SKM-1 treated with dmso at 0.1 percent for 144 hours (cell line): ENCODE measurements around the gene NUBPL.

Experiments
- DNase-seq: peaks from one replicate; lab custom pipeline; 2025; ENCODE audit not compliant: unreplicated experiment; lab: John Stamatoyannopoulos, UW

The NUBPL gene, protein sequence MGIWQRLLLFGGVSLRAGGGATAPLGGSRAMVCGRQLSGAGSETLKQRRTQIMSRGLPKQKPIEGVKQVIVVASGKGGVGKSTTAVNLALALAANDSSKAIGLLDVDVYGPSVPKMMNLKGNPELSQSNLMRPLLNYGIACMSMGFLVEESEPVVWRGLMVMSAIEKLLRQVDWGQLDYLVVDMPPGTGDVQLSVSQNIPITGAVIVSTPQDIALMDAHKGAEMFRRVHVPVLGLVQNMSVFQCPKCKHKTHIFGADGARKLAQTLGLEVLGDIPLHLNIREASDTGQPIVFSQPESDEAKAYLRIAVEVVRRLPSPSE

DNA sequence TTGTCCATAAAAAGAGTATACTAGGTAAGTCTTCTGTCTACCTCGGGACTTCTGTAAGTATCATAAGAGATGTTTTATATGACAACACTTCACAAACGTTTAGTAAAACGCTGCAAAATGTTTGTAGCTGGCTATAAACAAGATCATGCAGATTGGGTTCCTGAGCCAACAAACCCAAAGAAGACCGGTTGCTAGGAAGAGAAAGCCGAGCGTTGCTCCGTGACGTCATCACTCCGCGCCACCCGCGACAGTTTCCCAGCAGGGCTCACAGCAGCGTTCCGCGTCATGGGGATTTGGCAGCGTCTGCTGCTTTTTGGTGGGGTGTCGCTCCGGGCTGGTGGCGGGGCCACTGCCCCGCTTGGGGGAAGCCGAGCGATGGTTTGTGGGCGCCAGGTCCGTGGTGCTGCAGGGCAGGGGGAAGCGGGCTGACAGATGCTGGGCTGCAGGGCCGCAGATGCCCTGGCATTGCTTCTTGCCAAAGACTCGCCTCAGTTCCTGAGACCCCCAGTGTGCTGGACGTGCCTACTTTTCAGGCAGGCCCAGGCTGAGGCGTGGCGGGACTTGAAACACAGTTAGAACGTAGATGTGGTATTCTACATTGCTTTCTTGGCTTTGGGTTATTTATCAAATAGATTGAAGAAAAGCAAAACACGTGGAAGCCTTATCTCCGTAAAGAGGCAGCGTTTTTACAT lies at the start of gene NUBPL:
TSS of gene NUBPL (plus strand) at position 250 of the 692 bp plus-strand sequence. CDS start at position 286, 36 bp downstream.
- DNase-seq, result peak; percentile 66

DNA sequence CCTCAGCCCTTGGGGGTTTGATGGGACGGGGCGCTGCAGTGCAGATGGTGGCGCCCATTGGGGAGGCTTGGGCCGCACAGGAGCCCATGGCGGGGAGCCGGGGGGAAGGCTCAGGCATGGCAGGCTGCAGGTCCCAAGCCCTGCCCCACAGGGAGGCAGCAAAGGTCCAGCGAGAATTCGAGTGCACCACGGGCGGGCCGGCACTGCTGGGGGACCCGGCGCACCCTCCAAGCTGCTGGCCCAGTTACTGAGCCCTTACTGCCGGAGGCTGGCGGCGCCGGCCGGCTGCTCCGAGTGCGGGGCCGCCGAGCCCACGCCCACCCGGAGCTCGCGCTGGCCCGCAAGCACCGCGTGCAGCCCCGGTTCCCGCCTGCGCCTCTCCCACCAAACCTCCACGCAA lies 34.1 kb upstream of the NUBPL start:
- DNase-seq, result no peak

DNA sequence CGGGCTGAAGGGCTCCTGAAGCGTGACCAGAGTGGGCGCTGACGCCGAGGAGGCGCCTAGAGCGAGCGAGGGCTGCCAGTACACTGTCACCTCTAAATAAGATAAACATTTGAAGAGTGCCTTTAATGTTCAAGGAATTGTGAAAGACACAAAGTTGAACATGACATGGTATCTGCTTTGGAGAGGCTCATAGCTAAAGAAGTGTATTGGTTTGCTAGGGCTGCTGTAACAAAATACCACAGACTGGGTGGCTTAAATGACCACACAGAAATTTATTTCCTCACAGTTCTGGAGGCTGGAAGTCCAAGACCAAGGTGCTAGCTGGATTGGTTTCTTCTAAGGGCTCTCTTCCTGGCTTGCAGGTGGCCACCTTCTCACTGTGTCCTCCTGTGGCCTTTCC lies 33.7 kb upstream of the NUBPL start:
- DNase-seq, result no peak

DNA sequence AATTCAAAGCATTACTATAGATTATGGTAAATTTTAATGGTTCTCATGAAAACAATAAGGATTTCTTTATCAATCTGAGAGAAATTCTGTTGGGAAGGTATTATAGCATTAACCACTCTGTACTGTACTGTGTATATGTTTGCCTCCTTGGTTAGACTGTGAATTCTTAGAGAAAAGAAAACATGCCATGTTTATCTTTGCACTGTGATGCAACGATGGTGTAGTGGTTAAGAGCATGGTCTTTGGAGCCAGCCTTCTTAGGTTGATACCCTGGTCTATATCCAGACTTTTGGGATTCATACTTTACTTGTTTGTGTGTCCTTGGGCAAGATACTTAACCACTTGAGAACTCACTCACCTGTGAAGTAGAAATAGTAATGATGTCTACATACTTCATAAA lies 32.2 kb upstream of the NUBPL start:
- no peak for DNase-seq

DNA sequence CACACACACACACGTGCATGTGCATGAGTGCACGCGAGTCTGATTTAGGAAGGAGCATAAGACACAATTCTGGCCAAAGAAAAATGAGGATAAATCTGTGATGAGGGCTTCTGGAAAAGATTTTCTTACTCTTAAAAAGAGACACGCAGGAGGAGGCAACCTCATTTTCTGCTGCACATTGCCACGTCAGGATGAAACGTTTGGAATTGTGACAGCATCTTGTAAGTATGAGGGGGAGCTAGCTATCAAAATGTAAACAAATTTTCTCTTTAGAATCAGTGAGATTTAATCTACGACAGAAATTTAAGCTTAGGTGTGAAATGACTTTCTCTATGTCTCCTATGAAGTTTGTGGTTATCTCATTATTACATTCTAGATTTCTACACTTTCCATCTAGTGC lies 31.1 kb upstream of the NUBPL start:
- no peak for DNase-seq

DNA sequence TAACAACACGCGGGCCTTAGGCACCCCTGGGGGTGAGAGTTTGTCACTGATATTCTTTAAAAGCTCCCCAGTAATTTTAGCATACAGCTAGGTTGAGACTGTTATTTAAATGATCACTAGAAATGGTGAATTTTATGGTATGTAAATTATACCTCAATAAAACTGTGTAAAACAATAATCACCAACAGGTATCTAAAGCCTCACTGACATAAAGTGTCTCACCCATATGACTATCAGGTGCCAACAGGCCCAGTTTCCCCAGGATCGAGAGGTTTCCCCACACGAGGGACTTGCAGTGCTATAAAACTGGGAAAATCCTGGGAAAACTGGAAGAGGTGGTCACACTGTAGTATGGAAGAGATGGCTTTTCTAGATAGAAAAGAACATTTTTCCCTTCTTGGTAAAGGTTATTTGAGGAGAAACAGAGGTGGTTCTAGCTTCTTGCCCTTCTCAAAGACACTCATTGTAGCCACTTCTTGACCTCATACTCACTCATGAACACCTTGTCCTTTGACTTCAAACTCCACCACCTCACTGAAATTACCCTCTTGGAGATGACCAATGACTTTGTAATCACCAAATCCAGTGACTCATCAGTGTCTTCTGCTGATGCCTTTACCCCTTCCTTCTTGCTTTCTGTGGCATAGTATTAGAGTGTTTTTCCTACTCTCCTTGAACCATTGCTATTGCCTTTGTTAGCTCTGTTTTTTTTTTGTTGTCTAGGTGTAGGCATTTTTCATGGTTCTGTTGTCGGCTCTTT lies 24.8 kb upstream of the NUBPL start:
- DNase-seq, result no peak

DNA sequence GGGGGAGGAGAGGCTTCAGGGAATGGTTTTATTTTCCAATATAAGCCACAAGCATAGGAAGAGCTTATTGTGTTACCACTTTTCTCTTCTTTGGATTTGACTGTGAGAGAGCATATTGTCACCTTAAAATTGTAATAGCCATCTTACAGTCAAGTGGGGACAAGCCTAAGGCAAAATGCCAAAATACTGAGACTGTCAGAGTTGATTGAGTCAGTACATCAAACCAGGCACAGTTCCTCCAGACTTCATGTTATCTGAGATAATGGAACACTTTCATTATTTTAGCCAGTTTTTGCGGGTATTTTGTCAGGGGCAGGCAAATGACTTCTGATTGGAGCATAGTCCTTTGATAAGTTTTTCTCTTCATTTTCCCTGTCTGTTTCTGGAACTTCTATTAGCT lies 19.5 kb upstream of the NUBPL start:
- no peak for DNase-seq

DNA sequence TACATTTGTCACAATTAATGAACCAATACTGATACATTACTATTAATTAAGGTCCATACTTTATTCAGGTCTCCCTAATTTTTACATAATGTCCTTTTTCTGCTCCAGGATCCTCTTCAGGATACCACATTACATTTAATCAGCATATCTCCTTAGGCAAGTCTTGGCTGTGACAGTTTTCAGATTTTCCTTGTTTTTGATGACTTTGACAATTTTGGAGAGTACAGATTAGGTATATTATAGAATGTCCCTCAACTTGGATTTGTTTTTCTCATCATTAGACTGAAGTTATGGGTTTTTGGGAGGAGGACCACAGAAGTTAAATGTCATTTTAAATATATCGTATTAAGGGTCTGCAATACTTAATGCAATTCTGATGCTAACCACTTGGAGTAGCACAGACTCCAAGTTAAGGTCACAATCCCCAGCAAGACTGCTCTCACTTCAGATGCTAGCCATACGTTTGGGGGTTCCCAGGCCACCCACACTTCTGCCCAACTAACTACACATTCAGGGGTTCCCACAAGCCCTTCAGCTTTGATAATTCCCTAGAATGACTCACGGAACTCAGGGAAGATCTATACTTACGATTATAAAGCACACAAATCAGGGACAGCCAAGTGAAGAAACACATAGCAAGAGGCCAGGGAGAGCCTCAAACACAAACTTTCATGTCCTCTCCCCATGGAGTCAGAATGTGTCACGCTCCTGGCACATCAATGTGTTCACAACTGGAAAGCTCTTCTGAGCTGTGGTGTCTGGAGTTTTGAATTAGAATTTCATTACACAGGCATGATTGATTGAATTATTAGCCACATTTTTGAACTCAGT lies 17.0 kb upstream of the NUBPL start:
- DNase-seq, result no peak

DNA sequence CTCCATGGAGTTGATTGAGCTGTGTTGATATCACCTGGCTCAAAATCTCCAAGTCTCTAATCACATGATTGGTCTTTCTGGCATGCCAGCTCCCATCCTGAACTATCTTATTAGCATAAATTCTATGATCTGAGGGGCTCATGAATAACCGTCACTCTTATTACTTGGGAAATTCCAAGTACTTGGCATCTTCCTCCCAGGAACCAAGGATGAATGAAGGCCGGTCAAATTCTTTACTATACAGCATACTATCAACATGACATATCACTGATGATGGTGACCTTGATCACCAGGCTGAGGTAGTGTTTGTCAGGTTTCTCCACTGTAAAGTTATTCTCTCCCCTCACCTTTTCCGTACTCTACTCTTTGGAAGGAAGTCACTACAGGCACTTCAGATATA lies 16.4 kb upstream of the NUBPL start:
- no peak for DNase-seq

DNA sequence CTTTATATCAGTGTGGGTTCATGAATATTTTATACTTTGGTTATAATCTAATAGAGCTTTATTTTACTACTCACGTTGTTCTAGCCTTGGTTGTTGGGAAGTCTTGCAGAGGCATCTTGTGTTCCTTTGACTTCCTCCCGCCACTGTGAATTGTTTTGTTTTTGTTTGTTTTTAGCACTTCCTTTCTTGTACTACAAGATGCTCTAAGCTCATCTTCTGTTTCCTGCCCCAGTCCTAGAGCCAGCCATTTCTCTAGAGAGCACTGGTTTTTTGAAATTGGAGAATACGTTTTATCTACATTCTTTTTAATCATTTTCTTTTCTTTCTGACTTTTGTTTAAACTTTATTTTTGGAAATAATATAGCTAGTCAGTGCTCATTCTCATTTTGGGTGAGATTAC lies 15.9 kb upstream of the NUBPL start:
- DNase-seq, result no peak

DNA sequence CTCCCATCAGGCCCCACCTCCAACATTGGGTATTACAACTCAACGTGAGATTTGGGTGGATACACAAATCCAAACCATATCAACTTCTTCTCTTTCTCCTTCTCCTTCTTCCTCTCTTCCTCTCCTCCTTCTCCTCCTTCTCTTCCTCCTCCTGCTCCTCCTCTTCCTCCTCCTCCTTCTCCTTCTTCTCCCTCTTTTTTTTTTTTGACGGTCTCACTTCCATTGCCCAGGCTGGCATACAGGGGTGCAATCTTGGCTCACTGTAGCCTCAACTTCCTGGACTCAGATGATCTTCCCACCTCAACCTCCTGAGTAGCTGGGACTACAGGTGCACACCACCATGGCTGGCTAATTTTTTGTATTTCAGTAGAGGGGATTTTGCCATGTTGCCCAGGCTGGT lies 11.4 kb upstream of the NUBPL start:
- no peak for DNase-seq

DNA sequence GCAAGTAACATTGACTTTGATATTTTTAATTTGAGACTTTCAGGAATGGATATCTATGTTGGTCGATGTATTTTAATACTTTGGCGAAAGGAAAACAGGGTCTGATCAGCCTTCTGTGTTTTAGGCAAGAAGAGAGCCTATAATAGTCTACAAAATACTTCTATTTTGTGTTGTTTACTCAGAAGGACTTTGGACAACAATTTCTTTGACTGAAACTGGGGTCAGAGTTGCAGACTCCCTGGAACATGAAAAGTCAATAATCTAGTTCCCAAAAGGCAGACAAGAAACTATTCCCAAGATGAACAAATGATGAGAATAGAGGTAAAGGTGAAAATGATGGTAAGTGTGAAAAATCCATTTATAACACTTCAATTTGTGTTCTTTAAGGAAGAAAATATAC lies 10.6 kb upstream of the NUBPL start:
- no peak for DNase-seq

DNA sequence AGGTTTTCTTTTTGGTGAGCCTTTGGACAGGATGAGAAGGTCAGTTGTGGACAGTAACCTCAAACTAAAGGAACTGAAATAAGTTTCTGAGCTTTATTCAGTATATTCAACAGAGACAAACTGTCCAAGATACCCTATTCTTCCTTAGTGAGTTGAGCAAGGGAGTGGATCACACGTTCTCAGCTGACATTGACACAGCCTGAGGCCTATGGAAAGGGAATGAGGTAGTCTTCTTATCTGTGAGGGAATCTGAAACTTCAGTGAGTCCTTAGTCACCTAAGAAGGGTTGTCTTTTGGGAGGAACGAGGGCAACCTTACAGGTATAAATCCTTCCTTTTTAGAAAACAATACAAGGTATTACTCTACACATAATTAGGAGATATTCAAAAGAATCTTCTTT lies 5.0 kb upstream of the NUBPL start:
- no peak for DNase-seq

DNA sequence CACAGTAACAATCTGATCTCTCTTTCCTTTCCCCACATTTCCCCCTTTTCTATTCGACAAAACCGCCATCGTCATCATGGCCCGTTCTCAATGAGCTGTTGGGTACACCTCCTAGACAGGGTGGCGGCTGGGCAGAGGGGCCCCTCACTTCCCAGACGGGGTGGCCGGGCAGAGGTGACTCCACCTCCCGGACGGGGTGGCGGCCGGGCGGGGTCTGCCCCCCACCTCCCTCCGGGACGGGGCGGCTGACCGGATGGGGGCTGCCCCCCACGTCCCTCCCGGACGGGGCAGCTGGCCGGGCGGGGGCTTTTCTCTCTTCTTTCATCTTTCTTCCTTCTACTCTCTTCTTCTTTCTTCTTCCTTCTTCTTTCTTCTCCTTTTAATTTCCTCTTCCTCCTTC lies 1.3 kb upstream of the NUBPL start:
- no peak for DNase-seq

DNA sequence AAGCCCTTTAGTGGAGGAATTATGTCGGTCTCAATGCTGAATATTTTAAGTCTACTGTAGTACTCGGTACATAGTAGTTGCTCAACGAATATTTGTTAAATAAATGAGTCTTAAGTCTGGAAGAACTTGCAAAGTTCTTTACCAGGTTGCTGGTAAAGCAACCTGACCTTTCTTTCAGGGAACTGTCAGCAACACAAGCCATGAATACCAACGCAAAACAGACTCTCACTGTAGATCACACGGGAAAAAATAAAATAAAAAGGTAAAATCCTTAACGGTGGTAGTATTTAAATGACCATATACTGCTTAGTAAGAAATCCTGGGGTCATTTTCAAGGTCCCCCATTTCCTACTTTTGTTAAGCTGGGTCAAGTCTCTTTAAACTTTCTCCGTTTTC lies 447 bp upstream of the NUBPL start:
- DNase-seq, result no peak

DNA sequence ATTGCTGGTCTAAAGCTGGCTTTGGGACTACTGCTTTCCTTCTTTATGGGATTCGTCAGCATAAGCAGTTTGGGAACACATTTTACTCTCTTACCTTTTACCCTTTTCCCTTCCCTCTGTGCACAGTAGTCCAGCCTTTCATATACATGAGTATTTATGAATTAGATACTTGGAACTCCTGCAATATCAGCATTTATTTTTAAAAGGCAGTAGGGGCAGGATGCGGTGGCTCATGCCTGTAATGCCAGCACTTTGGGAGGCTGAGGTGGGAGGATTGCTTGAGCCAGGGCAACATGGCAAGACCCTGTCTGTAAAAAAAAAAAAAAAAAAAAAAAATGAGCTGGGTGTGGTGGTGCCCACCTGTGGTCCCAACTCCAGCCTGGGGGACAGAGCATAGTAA lies 3.0 kb downstream of the NUBPL start:
- DNase-seq, result no peak

DNA sequence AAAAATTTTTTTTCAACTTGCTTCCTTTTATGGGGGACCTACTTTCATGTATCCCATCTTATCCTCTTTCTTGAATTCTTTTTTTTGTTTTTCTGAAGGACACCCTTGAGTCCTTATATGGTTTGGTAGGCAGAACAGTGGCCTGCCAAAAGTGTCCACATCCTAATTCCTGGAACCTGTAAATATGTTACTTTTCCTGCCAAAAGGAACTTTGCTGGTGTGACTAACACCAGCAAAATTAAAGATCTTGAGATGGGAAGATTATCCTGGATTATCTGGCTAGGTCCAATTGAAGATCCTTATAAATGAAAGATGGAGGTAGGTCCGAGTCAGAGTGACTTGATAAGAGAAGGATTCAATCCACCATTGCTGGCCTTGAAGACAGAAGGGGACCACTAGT lies 5.3 kb downstream of the NUBPL start:
- no peak for DNase-seq

DNA sequence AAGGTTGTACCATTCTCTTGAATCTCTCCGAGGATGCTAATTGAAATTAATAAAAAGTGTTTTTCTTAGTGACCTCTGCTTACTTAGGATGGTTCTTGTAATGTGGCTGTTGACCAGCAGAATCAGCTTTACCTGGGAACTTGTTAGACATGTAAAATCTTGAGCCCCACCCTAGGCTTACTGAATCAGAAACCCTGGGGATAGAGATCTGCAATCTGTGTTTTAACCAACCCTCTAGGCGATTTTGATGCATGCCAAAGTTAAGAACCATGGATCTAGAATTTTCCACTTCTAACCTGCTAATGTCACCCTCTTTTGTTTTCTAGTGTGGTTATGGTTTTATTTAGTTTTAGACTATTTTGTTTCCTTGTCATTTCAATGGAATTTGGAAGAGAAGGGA lies 6.5 kb downstream of the NUBPL start:
- DNase-seq, result no peak

DNA sequence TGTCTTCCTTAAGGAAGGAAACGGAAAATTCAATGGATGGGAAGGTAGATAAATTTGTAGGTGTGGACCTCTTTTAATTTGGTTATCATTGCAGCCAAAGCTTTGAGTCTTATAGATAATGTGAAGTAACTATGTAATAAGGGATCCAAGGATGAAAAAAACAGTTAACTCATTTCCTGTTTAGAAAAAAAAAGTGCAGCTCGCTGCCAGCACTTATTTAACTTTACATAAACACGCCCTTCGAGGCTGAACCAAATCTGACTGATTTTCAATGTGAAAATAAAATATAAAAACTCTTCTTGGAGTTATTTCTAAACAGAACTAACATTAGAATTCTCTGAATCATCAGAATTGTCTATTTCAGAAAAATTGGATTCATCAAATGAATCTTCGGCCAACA lies 7.0 kb downstream of the NUBPL start:
- DNase-seq, result no peak

DNA sequence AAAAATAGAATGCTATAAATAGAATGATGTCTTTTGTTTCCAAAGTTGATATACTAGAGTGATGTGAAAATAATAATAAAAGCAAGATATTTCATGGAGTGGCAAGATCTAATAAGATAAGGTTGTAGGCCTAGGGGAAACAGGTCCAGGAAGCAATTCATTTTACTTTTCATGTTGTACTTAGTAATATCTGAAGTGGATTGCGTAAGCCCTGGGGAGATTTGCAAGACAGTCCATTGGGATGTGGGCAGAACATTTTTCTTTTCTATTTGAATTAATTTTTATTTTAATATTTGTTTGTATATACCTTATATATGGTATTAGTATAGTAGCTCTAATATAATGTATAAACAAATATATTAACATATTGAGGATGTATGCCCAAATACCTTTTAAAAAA lies 7.5 kb downstream of the NUBPL start:
- DNase-seq, result no peak

DNA sequence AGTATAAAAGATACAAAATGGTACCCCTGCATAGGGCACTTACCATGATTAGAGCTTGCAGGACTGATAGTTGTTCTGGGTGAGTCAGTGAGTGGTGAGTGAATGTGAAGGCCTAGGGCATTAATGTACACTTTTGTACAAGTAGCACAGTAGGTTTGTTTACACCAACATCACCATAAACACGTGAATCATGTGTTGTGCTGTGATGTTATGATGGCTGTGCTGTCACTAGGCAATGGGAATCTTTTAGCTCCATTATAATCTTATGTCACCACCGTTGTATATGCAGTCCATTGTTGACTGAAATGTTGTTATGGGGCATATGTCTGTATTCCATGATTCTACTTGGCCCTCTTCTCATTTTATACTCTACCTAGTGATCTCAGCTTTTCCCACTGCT lies 11.8 kb downstream of the NUBPL start:
- DNase-seq, result no peak
